Glomerular endothelial cell (primary cell): ENCODE results near the gene PER1. TPM values are rescaled to one million over a fixed set of nuclear protein-coding genes. Genes with fewer than 3 reads are reported as not detected.

Experiments
- DNase-seq: peaks from one replicate; pipeline ENCODE4 v3.0.0-alpha.2; 2011; ENCODE audit warnings: low read depth, low spot score; ENCODE audit errors: extremely low read depth
- total RNA-seq: library from RNA; depleted of rRNA; stranded (reverse); fragments of >200 nt; gene quantifications from 2 replicates; pipeline ENCODE4 v1.2.3, GENCODE V29; 2015

PER1 gene
- total RNA-seq, 1 donor from 2014 or later: 23.7 TPM

GRCh38 chr17:8103549-8103948, 48.7 kb downstream of the PER1 start:
- no peak for DNase-seq

GRCh38 chr17:8101721-8102120, 50.5 kb downstream of the PER1 start:
- no peak for DNase-seq

GRCh38 chr17:8100763-8101162, 51.4 kb downstream of the PER1 start:
- no peak for DNase-seq

- no peak for DNase-seq
Measured at GRCh38 chr17:8100111-8100510, 52.1 kb downstream of the PER1 start.

GRCh38 chr17:8096541-8096940, 55.7 kb downstream of the PER1 start:
- DNase-seq: no peak

- no peak for DNase-seq
Measured at GRCh38 chr17:8095361-8095760, 56.8 kb downstream of the PER1 start.

- DNase-seq: no peak
Measured at GRCh38 chr17:8091033-8091687, 61.0 kb downstream of the PER1 start.

Other genes with a start within 250 kb of the PER1 start
- 0.64 and 1.2 TPM in 2 replicates for gene RNF227, start 236.1 kb downstream of the PER1 start, total RNA-seq
- 0.12 and 2.1 TPM in 2 replicates for gene KCNAB3, start 222.5 kb downstream of the PER1 start, total RNA-seq
- gene TRAPPC1, start 220.5 kb downstream of the PER1 start, total RNA-seq: 100 and 142 TPM in 2 replicates
- gene CNTROB, start 220.2 kb downstream of the PER1 start, total RNA-seq: 16.7 and 18.7 TPM in 2 replicates
- not detected in 2 replicates for gene GUCY2D, start 149.8 kb downstream of the PER1 start, total RNA-seq
- gene ALOX15B, start 113.3 kb downstream of the PER1 start, total RNA-seq: not detected in 2 replicates
- not detected in 2 replicates for gene ALOX12B, start 64.7 kb downstream of the PER1 start, total RNA-seq
- not detected in 2 replicates for gene ALOXE3, start 33.9 kb downstream of the PER1 start, total RNA-seq
- not detected in 2 replicates for gene HES7, start 28.3 kb downstream of the PER1 start, total RNA-seq
- 10.6 and 13.2 TPM in 2 replicates for gene VAMP2, start 10.5 kb upstream of the PER1 start, total RNA-seq
- 24.9 and 25.5 TPM in 2 replicates for gene TMEM107, start 24.0 kb upstream of the PER1 start, total RNA-seq
- 12.4 and 14.3 TPM in 2 replicates for gene BORCS6, start 37.8 kb upstream of the PER1 start, total RNA-seq
- 9.3 and 24.8 TPM in 2 replicates for gene AURKB, start 58.2 kb upstream of the PER1 start, total RNA-seq
- gene CTC1, start 95.7 kb upstream of the PER1 start, total RNA-seq: 10.5 and 23.4 TPM in 2 replicates
- gene PFAS, start 96.9 kb upstream of the PER1 start, total RNA-seq: 18.7 and 34.3 TPM in 2 replicates
- gene RANGRF, start 136.3 kb upstream of the PER1 start, total RNA-seq: 19.9 and 27.2 TPM in 2 replicates
- 2.3 and 2.5 TPM in 2 replicates for gene SLC25A35, start 143.0 kb upstream of the PER1 start, total RNA-seq
- 57.3 and 152 TPM in 2 replicates for gene ARHGEF15, start 157.8 kb upstream of the PER1 start, total RNA-seq
- gene ODF4, start 187.4 kb upstream of the PER1 start, total RNA-seq: not detected in 2 replicates
- 2,562 and 3,740 TPM in 2 replicates for gene RPL26, start 230.8 kb upstream of the PER1 start, total RNA-seq
- not detected in 2 replicates for gene RNF222, start 245.4 kb upstream of the PER1 start, total RNA-seq